ENCODE data around the gene ATP5MK. TPM values are rescaled to one million over a fixed set of nuclear protein-coding genes. Genes with fewer than 3 reads are reported as not detected.
A peak's percentile ranks its signal among the peaks of the same experiment; 100 is the strongest.

The ATP5MK gene, protein sequence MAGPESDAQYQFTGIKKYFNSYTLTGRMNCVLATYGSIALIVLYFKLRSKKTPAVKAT
- 100 to 1,000 TPM; 426 to 450 (median 433) TPM for total RNA-seq

DNA sequence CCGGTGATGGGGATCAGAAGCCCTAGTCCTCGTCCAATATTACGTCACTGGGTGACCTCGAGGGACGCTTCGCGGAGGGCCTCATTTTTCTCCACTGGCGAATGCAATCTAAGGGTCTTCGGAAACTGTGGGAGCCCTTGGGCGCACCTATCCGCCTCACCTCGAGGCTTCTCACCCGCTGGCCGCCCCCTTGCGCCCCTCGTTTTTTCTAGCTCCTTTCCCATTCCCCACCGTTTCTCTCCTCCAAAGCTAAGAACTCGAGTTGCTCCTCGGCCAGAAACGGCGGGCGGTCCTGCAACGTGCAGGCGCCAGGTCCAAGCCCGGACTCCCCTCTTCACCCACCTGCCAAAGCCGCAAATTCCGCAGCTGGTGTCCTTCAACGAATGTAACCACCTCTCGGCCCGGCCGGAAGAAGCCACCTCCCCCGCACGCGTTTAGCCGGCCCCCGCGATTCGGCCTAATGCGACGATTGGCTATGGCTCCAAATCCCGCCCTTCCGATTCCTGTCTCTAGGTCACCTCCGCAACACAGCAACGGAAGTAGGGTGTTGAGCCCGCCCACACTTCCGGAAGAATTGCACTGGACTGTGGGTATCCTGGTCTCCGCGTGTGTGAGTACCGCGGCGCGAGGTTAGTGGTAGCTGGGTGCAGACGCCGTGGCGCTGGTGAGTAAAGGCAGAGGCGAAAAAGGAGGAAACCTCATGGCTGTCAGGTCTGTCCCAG is at the start of gene ATP5MK, which contains the start of gene PDCD11:
Gene ATP5MK, minus strand, starts transcription at position 409 of the 722 bp plus-strand sequence. CDS start 4,018 bp downstream, outside the sequence.
Gene PDCD11, plus strand, starts transcription at position 560 of the 722 bp plus-strand sequence. CDS start 1,801 bp downstream, outside the sequence.
- ATAC-seq = peak; percentile 100
- Mint-ChIP-seq H3K36me3 (ENCODE audit: insufficient read depth) (peaks cover 45% of the 10 kb centered on the region), H3K4me3 (peak within 1 kb of the TSS; percentile 90), H3K9me3 (no peaks in the 10 kb centered on the region), H3K27me3 (ENCODE audit: low read depth) (no peaks in the 10 kb centered on the region), H3K4me1 (ENCODE audit: low read depth) (peaks cover 53% of the 10 kb centered on the region)
- peak; percentile 91 for DNase-seq

DNA sequence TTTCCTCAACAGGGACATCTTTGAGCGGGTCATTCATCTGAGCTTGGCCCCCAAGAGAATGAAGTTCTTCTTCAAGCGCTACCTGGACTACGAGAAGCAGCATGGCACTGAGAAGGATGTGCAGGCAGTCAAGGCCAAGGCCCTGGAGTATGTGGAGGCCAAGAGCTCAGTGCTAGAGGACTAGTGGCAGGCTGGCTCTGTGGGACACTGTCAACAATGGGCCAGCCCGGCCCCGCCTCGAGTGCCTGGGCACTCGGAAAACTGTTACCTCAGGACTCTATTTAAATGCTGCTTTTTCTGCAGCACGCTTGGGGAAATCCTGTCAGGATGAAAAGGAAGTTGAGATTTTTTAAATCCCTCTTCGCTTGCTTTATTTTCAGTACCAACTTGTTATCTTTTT is 49.1 kb upstream of the ATP5MK start:
- Mint-ChIP-seq H3K9me3 (no peaks in the 10 kb centered on the region), H3K4me1 (ENCODE audit: low read depth) (peaks cover 24% of the 10 kb centered on the region), H3K4me3 (no peak overlapping the region), H3K27me3 (ENCODE audit: low read depth) (no peaks in the 10 kb centered on the region), H3K36me3 (ENCODE audit: insufficient read depth) (peaks cover 45% of the 10 kb centered on the region)
- no peak for ATAC-seq
- DNase-seq = no peak

DNA sequence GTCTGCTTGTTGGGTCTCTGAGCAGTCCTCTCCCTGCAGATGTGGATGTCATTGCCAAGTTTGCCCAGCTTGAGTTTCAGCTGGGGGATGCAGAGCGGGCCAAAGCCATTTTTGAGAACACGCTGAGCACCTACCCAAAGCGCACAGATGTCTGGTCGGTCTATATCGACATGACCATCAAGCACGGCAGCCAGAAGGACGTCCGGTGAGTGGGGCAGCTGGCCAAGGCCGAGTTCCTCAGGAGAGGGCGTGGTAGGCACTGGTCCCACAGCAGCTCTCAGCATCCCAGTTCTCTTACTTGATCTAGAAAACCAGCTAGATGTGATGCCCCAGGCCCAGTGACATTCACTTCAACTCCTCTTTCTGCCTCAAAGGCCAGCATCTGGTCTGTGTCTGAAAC is 48.2 kb upstream of the ATP5MK start:
- H3K9me3 Mint-ChIP-seq = no peaks in the 10 kb centered on the region
- peaks cover 54% of the 10 kb centered on the region for H3K36me3 Mint-ChIP-seq (ENCODE audit: insufficient read depth)
- no peaks in the 10 kb centered on the region for H3K27me3 Mint-ChIP-seq (ENCODE audit: low read depth)
- no peak for ATAC-seq
- H3K4me1 Mint-ChIP-seq (ENCODE audit: low read depth) = peaks cover 15% of the 10 kb centered on the region
- no peak for DNase-seq
- no peak overlapping the region for H3K4me3 Mint-ChIP-seq

DNA sequence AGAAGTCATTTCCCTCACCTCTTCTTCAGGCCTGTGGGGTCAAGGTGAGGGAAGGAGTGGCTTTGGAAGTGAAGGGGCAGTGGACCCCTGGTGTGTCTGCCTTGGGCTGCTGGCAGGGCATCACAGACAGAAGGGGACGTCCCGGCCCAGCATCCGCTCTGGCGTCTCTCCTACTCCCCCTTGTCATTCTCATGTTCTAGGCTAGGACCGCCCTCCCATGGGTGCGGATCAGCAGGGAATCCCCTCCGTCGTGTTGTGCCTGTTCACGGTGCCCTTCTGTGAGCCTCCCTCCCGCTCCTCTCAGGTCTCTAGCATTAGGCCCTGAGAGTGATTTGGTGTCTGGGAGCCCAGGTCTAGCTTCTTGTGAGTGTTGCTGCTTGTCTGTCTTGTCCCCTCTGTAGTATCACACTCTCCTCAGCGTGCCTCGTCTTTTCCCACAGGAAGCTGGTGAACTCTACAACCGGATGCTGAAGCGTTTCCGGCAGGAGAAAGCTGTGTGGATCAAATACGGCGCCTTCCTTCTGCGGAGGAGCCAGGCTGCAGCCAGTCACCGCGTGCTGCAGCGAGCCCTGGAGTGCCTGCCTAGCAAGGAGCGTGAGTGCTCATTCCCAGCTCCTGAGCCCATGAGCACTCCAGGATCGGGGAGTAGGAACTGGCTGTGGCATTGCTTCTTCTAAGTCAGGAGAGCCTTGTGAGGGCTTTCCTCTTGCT is 47.4 kb upstream of the ATP5MK start:
- peaks cover 7% of the 10 kb centered on the region for H3K4me1 Mint-ChIP-seq (ENCODE audit: low read depth)
- no peaks in the 10 kb centered on the region for H3K9me3 Mint-ChIP-seq
- no peak overlapping the region for H3K4me3 Mint-ChIP-seq
- H3K36me3 Mint-ChIP-seq (ENCODE audit: insufficient read depth) = peaks cover 48% of the 10 kb centered on the region
- ATAC-seq = no peak
- no peak for DNase-seq
- no peaks in the 10 kb centered on the region for H3K27me3 Mint-ChIP-seq (ENCODE audit: low read depth)

DNA sequence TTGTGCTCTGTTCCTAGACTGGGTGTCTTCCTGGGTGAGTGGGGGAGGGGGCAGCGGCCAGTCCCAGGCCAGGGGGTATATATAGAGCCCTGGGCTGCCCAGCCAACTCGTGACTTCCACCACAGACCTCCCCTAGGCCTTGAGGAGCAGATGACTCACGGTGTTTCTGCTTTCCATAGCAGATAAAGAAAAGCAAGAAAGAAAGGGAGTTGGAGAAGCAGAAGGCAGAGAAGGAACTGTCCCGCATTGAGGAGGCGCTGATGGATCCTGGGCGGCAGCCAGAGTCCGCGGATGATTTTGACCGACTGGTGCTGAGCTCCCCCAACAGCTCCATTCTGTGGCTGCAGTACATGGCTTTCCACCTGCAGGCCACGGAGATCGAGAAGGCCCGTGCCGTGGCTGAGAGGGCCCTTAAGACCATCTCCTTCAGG is 45.8 kb upstream of the ATP5MK start:
- H3K9me3 Mint-ChIP-seq = no peaks in the 10 kb centered on the region
- H3K27me3 Mint-ChIP-seq (ENCODE audit: low read depth) = no peaks in the 10 kb centered on the region
- no peaks in the 10 kb centered on the region for H3K4me1 Mint-ChIP-seq (ENCODE audit: low read depth)
- ATAC-seq (no peak), DNase-seq (no peak)
- H3K36me3 Mint-ChIP-seq (ENCODE audit: insufficient read depth) = peaks cover 45% of the 10 kb centered on the region
- no peak overlapping the region for H3K4me3 Mint-ChIP-seq

DNA sequence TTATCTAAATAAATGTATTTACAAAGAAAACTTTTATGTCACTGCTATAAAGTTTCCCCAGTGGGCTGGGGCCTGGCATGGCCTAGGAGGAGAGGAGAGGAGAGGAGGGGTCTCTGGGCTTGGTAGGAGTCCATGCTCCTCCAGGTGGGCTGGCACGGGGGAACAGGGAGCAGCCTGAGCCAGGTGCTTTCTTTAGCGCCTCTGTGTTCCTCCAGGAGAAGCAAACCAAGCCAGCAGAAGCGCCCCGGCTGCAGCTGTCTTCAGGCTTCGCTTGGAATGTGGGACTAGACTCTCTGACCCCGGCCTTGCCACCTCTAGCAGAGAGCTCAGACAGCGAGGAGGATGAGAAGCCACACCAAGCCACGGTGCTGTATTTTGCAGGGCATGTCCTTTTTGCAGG is 45.3 kb upstream of the ATP5MK start:
- ATAC-seq = no peak
- H3K4me1 Mint-ChIP-seq (ENCODE audit: low read depth) = no peaks in the 10 kb centered on the region
- no peaks in the 10 kb centered on the region for H3K9me3 Mint-ChIP-seq
- H3K36me3 Mint-ChIP-seq (ENCODE audit: insufficient read depth) = peaks cover 48% of the 10 kb centered on the region
- H3K4me3 Mint-ChIP-seq = no peak overlapping the region
- DNase-seq = no peak
- no peaks in the 10 kb centered on the region for H3K27me3 Mint-ChIP-seq (ENCODE audit: low read depth)

DNA sequence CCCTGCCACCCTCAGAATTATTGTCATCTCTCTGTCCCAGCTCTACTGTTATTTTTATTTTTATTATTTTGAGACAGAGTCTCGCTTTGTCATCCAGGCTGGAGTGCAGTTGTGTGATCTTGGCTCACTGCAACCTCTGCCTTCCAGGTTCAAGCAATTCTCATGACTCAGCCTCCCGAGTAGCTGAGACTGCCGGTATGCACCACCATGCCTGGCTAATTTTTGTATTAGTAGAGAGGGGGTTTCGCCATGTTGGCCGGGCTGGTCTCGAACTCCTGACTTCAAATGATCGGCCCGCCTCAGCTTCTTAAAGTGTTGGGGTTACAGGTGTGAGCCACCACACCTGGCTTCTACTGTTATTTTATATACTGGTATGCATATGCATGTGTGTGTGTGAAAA is 44.9 kb upstream of the ATP5MK start:
- no peaks in the 10 kb centered on the region for H3K4me1 Mint-ChIP-seq (ENCODE audit: low read depth)
- peaks cover 51% of the 10 kb centered on the region for H3K36me3 Mint-ChIP-seq (ENCODE audit: insufficient read depth)
- no peak overlapping the region for H3K4me3 Mint-ChIP-seq
- no peak for ATAC-seq
- H3K27me3 Mint-ChIP-seq (ENCODE audit: low read depth) = no peaks in the 10 kb centered on the region
- H3K9me3 Mint-ChIP-seq = no peaks in the 10 kb centered on the region
- DNase-seq = no peak

DNA sequence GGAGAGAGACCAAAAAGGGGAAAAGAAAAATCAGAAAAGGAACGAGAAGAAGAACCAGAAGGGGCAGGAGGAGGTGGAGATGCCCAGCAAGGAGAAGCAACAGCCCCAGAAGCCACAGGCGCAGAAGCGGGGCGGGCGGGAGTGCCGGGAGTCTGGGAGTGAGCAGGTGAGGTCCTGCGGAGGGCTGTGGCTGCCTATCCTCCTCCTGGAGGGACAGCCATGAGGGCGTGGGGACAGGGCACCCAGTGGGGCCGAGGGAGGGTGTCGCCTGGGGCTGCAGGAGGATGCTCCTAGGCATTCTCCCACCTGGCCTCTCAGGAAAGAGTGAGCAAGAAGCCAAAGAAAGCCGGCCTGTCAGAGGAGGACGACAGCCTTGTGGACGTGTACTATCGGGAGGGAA is 44.1 kb upstream of the ATP5MK start:
- Mint-ChIP-seq H3K4me3 (no peak overlapping the region), H3K27me3 (ENCODE audit: low read depth) (no peaks in the 10 kb centered on the region), H3K9me3 (no peaks in the 10 kb centered on the region), H3K36me3 (ENCODE audit: insufficient read depth) (peaks cover 53% of the 10 kb centered on the region), H3K4me1 (ENCODE audit: low read depth) (no peaks in the 10 kb centered on the region)
- DNase-seq = no peak
- no peak for ATAC-seq

DNA sequence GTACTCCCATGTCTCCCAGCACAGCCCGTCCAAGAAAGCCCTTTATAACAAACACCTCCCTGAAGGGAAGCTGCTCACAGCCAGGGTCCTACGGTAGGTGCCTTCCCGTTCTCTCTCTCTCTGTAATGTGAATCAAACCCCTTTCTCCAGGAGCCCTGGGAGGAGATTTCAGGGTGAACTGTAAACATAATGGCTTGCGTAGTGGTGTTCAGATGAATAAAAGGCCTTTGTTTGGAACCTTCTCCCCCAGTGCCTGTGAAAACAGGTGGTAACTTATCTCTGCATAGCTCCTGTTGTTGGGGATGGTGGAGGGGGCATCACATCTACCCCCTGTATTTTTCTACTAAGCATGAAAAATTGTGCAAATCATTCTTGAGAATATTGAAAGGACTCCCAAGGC is 43.5 kb upstream of the ATP5MK start:
- H3K4me1 Mint-ChIP-seq (ENCODE audit: low read depth) = no peaks in the 10 kb centered on the region
- peaks cover 49% of the 10 kb centered on the region for H3K36me3 Mint-ChIP-seq (ENCODE audit: insufficient read depth)
- no peaks in the 10 kb centered on the region for H3K27me3 Mint-ChIP-seq (ENCODE audit: low read depth)
- DNase-seq (no peak), ATAC-seq (no peak)
- H3K4me3 Mint-ChIP-seq = no peak overlapping the region
- H3K9me3 Mint-ChIP-seq = no peaks in the 10 kb centered on the region

DNA sequence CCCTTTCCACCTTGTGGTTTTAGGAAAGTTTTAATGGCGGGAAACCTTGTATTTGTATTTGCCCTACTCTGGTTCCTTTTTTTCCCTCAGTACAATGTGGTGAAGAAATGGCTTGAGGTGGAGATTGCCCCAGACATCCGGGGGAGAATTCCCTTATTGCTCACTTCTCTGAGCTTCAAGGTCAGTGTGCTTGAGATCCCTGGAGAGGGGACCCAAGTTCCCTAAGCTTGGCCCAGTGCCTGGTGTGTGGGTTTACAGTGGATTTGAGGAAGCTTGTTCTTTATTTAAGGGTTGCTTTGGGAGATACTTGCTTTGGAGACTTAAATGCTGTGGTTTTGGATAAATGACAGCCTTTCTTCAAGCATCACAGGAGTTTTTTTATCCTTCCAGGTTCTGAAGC is 37.6 kb upstream of the ATP5MK start:
- DNase-seq = no peak

DNA sequence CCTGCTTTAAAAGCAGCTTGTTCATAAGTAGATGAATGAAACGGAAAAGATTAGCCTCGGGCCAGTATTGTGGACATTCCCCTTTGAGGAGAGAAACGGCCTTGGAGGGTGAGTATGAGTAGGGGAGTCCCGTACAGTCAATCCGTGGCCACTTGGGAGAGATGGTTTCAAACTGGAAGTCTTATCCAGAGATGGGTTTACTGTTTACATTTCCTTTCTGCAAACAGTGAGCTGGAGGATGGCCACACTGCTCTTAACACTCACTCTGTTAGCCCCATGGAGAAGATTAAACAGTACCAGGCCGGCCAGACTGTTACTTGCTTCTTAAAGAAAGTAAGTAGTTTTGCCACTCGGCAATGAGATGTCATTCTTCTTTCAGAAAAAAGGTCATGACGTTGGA is 35.6 kb upstream of the ATP5MK start:
- ATAC-seq (no peak), DNase-seq (no peak)

More for the DNA sequence above, 37.6 kb upstream of the ATP5MK start:
- Mint-ChIP-seq H3K4me1 (ENCODE audit: low read depth) (peaks cover 17% of the 10 kb centered on the region), H3K36me3 (ENCODE audit: insufficient read depth) (peaks cover 36% of the 10 kb centered on the region), H3K4me3 (no peak overlapping the region), H3K9me3 (no peaks in the 10 kb centered on the region), H3K27me3 (ENCODE audit: low read depth) (no peaks in the 10 kb centered on the region)
- no peak for ATAC-seq

DNA sequence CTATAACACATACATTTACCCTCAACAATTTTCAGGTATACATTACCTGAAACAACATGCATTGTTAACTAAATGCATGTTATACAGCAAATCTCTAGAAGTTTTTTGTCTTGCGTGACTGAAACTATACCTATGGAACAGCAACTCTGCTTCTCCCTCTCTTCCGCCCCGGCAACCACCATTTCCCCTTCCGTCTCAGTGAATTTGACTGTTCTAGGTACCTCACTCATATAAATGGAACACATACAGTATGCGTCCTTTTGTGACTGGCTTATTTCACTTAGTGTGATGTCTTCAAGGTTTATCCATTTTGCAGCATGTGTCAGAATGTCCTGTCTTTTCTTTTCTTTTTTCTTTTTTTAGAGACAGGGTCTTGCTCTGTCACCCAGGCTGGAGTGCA is 33.4 kb upstream of the ATP5MK start:
- Mint-ChIP-seq H3K4me1 (ENCODE audit: low read depth) (peaks cover 33% of the 10 kb centered on the region), H3K36me3 (ENCODE audit: insufficient read depth) (peaks cover 45% of the 10 kb centered on the region), H3K9me3 (no peaks in the 10 kb centered on the region), H3K4me3 (peak overlapping the region; percentile 1), H3K27me3 (ENCODE audit: low read depth) (no peaks in the 10 kb centered on the region)
- DNase-seq = no peak
- peak in 1 of 2 donors; percentile 38 for ATAC-seq

More for the DNA sequence above, 35.6 kb upstream of the ATP5MK start:
- Mint-ChIP-seq H3K9me3 (no peaks in the 10 kb centered on the region), H3K27me3 (ENCODE audit: low read depth) (no peaks in the 10 kb centered on the region), H3K4me1 (ENCODE audit: low read depth) (peaks cover 33% of the 10 kb centered on the region), H3K36me3 (ENCODE audit: insufficient read depth) (peaks cover 41% of the 10 kb centered on the region), H3K4me3 (no peak overlapping the region)

DNA sequence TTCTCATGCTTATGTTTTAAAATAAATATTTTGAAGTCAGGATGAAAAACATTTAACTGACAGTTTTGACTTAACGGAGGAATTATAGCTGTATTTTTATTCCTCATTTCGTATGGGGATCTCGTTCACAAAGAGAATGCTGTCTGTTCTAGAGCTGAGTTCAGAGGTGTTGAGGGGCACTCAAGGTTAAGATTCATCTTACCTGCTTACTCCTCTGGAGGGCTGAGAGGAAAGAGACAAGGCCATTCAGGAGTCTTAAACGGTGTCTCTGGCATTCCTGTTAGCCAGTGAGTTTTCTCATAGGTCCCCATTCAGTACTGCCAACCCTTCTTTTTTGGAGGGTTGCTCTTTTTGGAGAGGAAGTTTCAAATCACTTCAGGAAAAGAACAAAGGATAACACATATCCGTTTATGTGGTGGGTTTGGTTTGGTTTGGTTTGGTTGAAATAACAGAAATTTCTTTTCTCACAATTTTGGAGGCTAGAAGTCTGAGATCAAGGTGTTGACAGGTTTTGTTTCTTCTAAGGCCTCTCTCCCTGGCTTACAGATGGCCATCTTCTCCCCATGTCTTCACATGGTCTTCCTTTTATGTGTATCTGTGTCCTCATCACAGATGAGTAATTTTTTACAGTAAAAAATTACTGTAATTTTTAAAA is 32.8 kb upstream of the ATP5MK start:
- ATAC-seq (no peak), DNase-seq (no peak)
- no peaks in the 10 kb centered on the region for H3K27me3 Mint-ChIP-seq (ENCODE audit: low read depth)
- no peaks in the 10 kb centered on the region for H3K9me3 Mint-ChIP-seq
- peaks cover 33% of the 10 kb centered on the region for H3K4me1 Mint-ChIP-seq (ENCODE audit: low read depth)
- peaks cover 50% of the 10 kb centered on the region for H3K36me3 Mint-ChIP-seq (ENCODE audit: insufficient read depth)
- no peak overlapping the region for H3K4me3 Mint-ChIP-seq

DNA sequence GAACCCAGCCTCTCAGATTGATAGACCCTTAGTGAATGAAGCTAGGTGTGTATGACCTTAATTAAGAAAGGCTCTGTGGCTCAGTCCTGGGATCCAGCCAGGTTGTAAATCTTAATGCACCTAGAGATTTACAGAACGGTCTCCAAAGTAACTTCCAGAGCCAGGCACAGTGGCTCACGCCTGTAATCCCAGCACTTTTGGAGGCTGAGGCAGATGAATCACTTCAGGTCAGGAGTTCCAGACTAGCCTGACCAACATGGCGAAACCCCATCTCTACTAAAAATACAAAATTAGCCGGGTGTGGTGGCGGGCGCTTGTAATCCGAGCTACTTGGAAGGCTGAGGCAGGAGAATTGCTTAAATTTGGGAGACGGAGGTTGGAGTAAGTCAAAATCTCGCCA is 31.6 kb upstream of the ATP5MK start:
- no peaks in the 10 kb centered on the region for H3K27me3 Mint-ChIP-seq (ENCODE audit: low read depth)
- ATAC-seq (no peak), DNase-seq (no peak)
- H3K4me1 Mint-ChIP-seq (ENCODE audit: low read depth) = peaks cover 33% of the 10 kb centered on the region
- H3K9me3 Mint-ChIP-seq = no peaks in the 10 kb centered on the region
- H3K36me3 Mint-ChIP-seq (ENCODE audit: insufficient read depth) = peaks cover 56% of the 10 kb centered on the region
- no peak overlapping the region for H3K4me3 Mint-ChIP-seq

Measured in activated T-cell treated with anti-CD3 and anti-CD28 coated beads, Interleukin-2, amount 50 U/mL, for 4 hours (primary cell).